IMR-90 (cell line): Measurements from ENCODE around the gene SH2D4B. TPM values are rescaled to one million over a fixed set of nuclear protein-coding genes. Genes with fewer than 3 reads are reported as not detected.

Experiments
- ATAC-seq: fragments of 200-7000 bp; cut with Tn5 transposase; 2 replicates; pipeline ENCODE4 v1.9.1; 2020; ENCODE audit warnings: low read depth, mild to moderate bottlenecking, moderate library complexity
- BruUV-seq: library from RNA; stranded (reverse); fragments of 400-500 nt; replicated peaks from 2 replicates; lab custom pipeline; 2021; lab: Mats Ljungman, UMichigan
- CTCF ChIA-PET: fragments of 300-600 bp; formaldehyde crosslinking; extraction: SDS; loops from one replicate; lab custom pipeline; 2021; ENCODE audit warnings: antibody characterized with exemption; lab: Yijun Ruan, JAX
- POLR2A ChIA-PET: fragments of 300-600 bp; sonication (Branson Sonifier 250); formaldehyde crosslinking; loops from one replicate; lab custom pipeline; 2022; ENCODE audit warnings: antibody characterized with exemption; ENCODE audit not compliant: unreplicated experiment; lab: Charles Lee
- DNase-seq: peaks from one replicate; pipeline ENCODE4 v3.0.0; 2013
- H2AFZ ChIP-seq: replicated peaks from 2 replicates; pipeline ENCODE3; 2013; ENCODE audit warnings: low read length, mild to moderate bottlenecking; ENCODE audit not compliant: poor library complexity
- H2AK5ac ChIP-seq: 2 replicates; pipeline ENCODE4 v1.6.1; 2013; ENCODE audit warnings: low read depth, low read length, inconsistent platforms
- H2AK9ac ChIP-seq: replicated peaks from 2 replicates; pipeline ENCODE3; 2013; ENCODE audit warnings: mild to moderate bottlenecking, low read depth, low read length, moderate library complexity; ENCODE audit not compliant: poor library complexity
- H2BK120ac ChIP-seq: 2 replicates; pipeline ENCODE4 v1.6.1; 2013; ENCODE audit warnings: low read depth, low read length, inconsistent platforms
- H2BK15ac ChIP-seq: 3 replicates; pipeline ENCODE4 v1.6.1; 2013; ENCODE audit warnings: low read depth, low read length, inconsistent platforms
- H2BK20ac ChIP-seq: 2 replicates; pipeline ENCODE4 v1.6.1; 2013; ENCODE audit warnings: low read depth, mild to moderate bottlenecking, inconsistent platforms, low read length, moderate library complexity
- H2BK5ac ChIP-seq: 2 replicates; pipeline ENCODE4 v1.6.1; 2013; ENCODE audit warnings: mild to moderate bottlenecking, low read depth, low read length, inconsistent platforms; ENCODE audit not compliant: poor library complexity, severe bottlenecking
- H3K14ac ChIP-seq: replicated peaks from 2 replicates; pipeline ENCODE4 v1.6.1; 2013; ENCODE audit warnings: low read depth, low read length, inconsistent platforms
- H3K18ac ChIP-seq: 2 replicates; pipeline ENCODE4 v1.6.1; 2013; ENCODE audit warnings: low read depth, low read length, control low read depth
- H3K23ac ChIP-seq: 2 replicates; pipeline ENCODE4 v1.6.1; 2013; ENCODE audit warnings: low read depth, low read length, inconsistent platforms
- H3K27ac ChIP-seq: 2 replicates; pipeline ENCODE4 v1.5.1; 2013; ENCODE audit warnings: mild to moderate bottlenecking, control low read depth, low read length; ENCODE audit not compliant: insufficient read depth
- H3K27me3 ChIP-seq: 2 replicates; pipeline ENCODE4 v1.6.1; 2013; ENCODE audit warnings: low read length; ENCODE audit not compliant: control insufficient read depth, insufficient read depth
- H3K36me3 ChIP-seq: 2 replicates; pipeline ENCODE4 v1.6.1; 2013; ENCODE audit warnings: low read length, mixed read lengths; ENCODE audit not compliant: control insufficient read depth, insufficient read depth
- H3K4ac ChIP-seq: 2 replicates; pipeline ENCODE4 v1.6.1; 2013; ENCODE audit warnings: low read depth, low read length, inconsistent platforms
- H3K4me1 ChIP-seq: 2 replicates; pipeline ENCODE4 v1.6.1; 2013; ENCODE audit warnings: low read length, mixed read lengths; ENCODE audit not compliant: control insufficient read depth, insufficient read depth
- H3K4me2 ChIP-seq: 2 replicates; pipeline ENCODE4 v1.6.1; 2013; ENCODE audit warnings: low read depth, mild to moderate bottlenecking, control low read depth, low read length, moderate library complexity
- H3K4me3 ChIP-seq: 2 replicates; pipeline ENCODE4 v1.5.1; 2013; ENCODE audit warnings: low read depth, mild to moderate bottlenecking, control low read depth, low read length, moderate library complexity; ENCODE audit not compliant: insufficient read depth
- H3K56ac ChIP-seq: 2 replicates; pipeline ENCODE4 v1.6.1; 2013; ENCODE audit warnings: low read length, inconsistent platforms; ENCODE audit not compliant: insufficient read depth; ENCODE audit errors: extremely low read depth
- H3K79me1 ChIP-seq, 2 experiments: 2 replicates each; pipeline ENCODE4 v1.6.1; 2013; ENCODE audit warnings: low read length in 2 of 2, inconsistent platforms in 1 of 2, low read depth in 1 of 2
- H3K9ac ChIP-seq: 2 replicates; pipeline ENCODE4 v1.6.1; 2013; ENCODE audit warnings: low read depth, low read length, control low read depth
- H3K9me1 ChIP-seq: 2 replicates; pipeline ENCODE4 v1.6.1; 2013; ENCODE audit warnings: low read length, inconsistent platforms; ENCODE audit not compliant: insufficient read depth
- H3K9me3 ChIP-seq: 2 replicates; pipeline ENCODE4 v1.6.1; 2013; ENCODE audit warnings: low read length; ENCODE audit not compliant: control insufficient read depth, insufficient read depth
- H4K20me1 ChIP-seq: 2 replicates; pipeline ENCODE4 v1.6.1; 2013; ENCODE audit warnings: low read length, inconsistent platforms; ENCODE audit not compliant: insufficient read depth
- H4K5ac ChIP-seq: 2 replicates; pipeline ENCODE4 v1.6.1; 2013; ENCODE audit warnings: mild to moderate bottlenecking, low read depth, low read length, control low read depth
- H4K8ac ChIP-seq, 2 experiments: 2 replicates each; pipeline ENCODE4 v1.6.1; 2013; ENCODE audit warnings: low read depth in 2 of 2, low read length in 2 of 2, control low read depth in 1 of 2, inconsistent platforms in 1 of 2
- H4K91ac ChIP-seq: 2 replicates; pipeline ENCODE4 v1.6.1; 2013; ENCODE audit warnings: low read depth, low read length, inconsistent platforms; ENCODE audit not compliant: insufficient read depth
- BHLHE40 ChIP-seq: fragments of 150-350 bp; IDR thresholded peaks from 2 replicates; pipeline ENCODE4 v1.6.1; 2016; ENCODE audit warnings: mild to moderate bottlenecking, low read depth, low read length
- WGBS, 2 experiments: methylation state at CpG; one replicate each; pipeline versions ENCODE4 v1.1.5 to v1.1.7; 2013; ENCODE audit warnings: missing lambda C conversion rate in 2 of 2; ENCODE audit not compliant: insufficient read length in 1 of 2; ENCODE audit errors: extremely low coverage in 2 of 2; 5-methylcytosine and 5-hydroxymethylcytosine counted together
- dilution Hi-C: fragments of 300-500 bp; cut with HindIII; formaldehyde crosslinking; loops from one replicate; pipeline ENCODE4 v1.14.3; 2018; ENCODE audit warnings: low sequenced_read_pairs; ENCODE audit not compliant: unreplicated experiment
- in situ Hi-C: fragments of 300-500 bp; cut with MboI; formaldehyde crosslinking; loops from 3 replicates; pipeline ENCODE4 v1.14.3; 2019; ENCODE audit warnings: low sequenced_read_pairs, inconsistent platforms, mixed read lengths
- intact Hi-C: fragments of 100-400 bp; cut with micrococcal nuclease; formaldehyde crosslinking; loops from 2 replicates; pipeline ENCODE4 v1.10.0; 2022
- polyA plus RNA-seq, 3 experiments: library from polyadenylated mRNA; depleted of rRNA; stranded (reverse); fragments of >200 nt; gene quantifications; 2 replicates each; pipeline ENCODE4 v1.2.3, GENCODE V29; 2012; ENCODE audit warnings: low replicate concordance in 1 of 3
- total RNA-seq: library from RNA; depleted of rRNA; stranded (reverse); fragments of >200 nt; gene quantifications from 2 replicates; pipeline ENCODE4 v1.2.3, GENCODE V29; 2012

Gene SH2D4B
- total and polyA plus RNA-seq, 2 of the 4 experiments (the other 2 are of a cell fraction), result not detected

- no peak overlapping the region for H4K91ac ChIP-seq
- ChIA-PET POLR2A (no interaction called here), CTCF (no interaction called here)
- H4K8ac ChIP-seq, result no peak overlapping the region
- no peak overlapping the region for H3K9ac ChIP-seq
- DNase-seq (no peak), ATAC-seq (no peak)
- no peak overlapping the region for H3K14ac ChIP-seq
- no peak overlapping the region for H2BK20ac ChIP-seq
- no peaks in the 10 kb centered on the region for H3K4me1 ChIP-seq
- 86% methylated on average over 5 of the region's 7 CpGs; no CpG with 5 or more reads in 1 of the 2 experiments for WGBS, 2 experiments
- H3K4ac ChIP-seq, result no peak overlapping the region
- no peak overlapping the region for H3K4me2 ChIP-seq
- H3K9me3 ChIP-seq, result no peaks in the 10 kb centered on the region
- no peak overlapping the region for H2AK9ac ChIP-seq
- H3K56ac ChIP-seq, result no peak overlapping the region
- in situ Hi-C loops, result no loop called here
- H3K23ac ChIP-seq, result no peak overlapping the region
- no TSS peak for BruUV-seq
- no peak overlapping the region for H3K18ac ChIP-seq
- no peaks in the 10 kb centered on the region; a peak in 2 of 4 replicates for H3K79me1 ChIP-seq
- intact Hi-C loops, result no loop called here
- H3K9me1 ChIP-seq, result no peaks in the 10 kb centered on the region; the same call in 1 of the 2 replicates
- no peak overlapping the region for H2AK5ac ChIP-seq
- no peak overlapping the region for H2BK120ac ChIP-seq
- H2BK5ac ChIP-seq, result no peak overlapping the region
- no peaks in the 10 kb centered on the region for H3K27me3 ChIP-seq
- H3K36me3 ChIP-seq, result peaks cover 43% of the 10 kb centered on the region
- TF ChIP-seq BHLHE40, result no peak
- H4K20me1 ChIP-seq, result no peaks in the 10 kb centered on the region
- no peak overlapping the region for H2AFZ ChIP-seq
- no peak overlapping the region for H3K27ac ChIP-seq
- no peak overlapping the region for H2BK15ac ChIP-seq
- H4K5ac ChIP-seq, result no peak overlapping the region
- dilution Hi-C loops, result no loop called here
- H3K4me3 ChIP-seq, result no peak overlapping the region
These were observed 18.8 kb upstream of the SH2D4B start for GRCh38 chr10:80518807-80519360.
